HepG2 (cell line): Measurements from ENCODE around the gene PXDC1. TPM values are rescaled to one million over a fixed set of nuclear protein-coding genes. Genes with fewer than 3 reads are reported as not detected.

ENCODE experiments used
- ATF1 ChIP-seq: IDR thresholded peaks from 2 replicates; pipeline ENCODE4 v1.6.1; 2016; ENCODE audit warnings: mild to moderate bottlenecking, control low read depth
- BRCA1 ChIP-seq: sonication (generic); formaldehyde crosslinking; IDR thresholded peaks from 2 replicates; pipeline ENCODE4 v1.4.0; 2020; ENCODE audit warnings: missing genetic modification reagents
- ESRRA ChIP-seq: sonication (generic); formaldehyde crosslinking; IDR thresholded peaks from 2 replicates; pipeline ENCODE4 v1.5.1; 2020; ENCODE audit warnings: mild to moderate bottlenecking, low read depth, missing genetic modification reagents
- HES4 ChIP-seq: sonication (generic); formaldehyde crosslinking; IDR thresholded peaks from 2 replicates; pipeline ENCODE4 v1.9.0; 2021; ENCODE audit warnings: mild to moderate bottlenecking, missing genetic modification reagents, borderline replicate concordance
- IKZF4 ChIP-seq: sonication (generic); formaldehyde crosslinking; IDR thresholded peaks from 2 replicates; pipeline ENCODE4 v1.5.1; 2020; ENCODE audit warnings: borderline replicate concordance, mild to moderate bottlenecking, low read depth, missing genetic modification reagents; ENCODE audit errors: not compliant biosample characterization
- JUNB ChIP-seq: sonication (generic); formaldehyde crosslinking; IDR thresholded peaks from 2 replicates; pipeline ENCODE4 v1.8.0; 2022; ENCODE audit warnings: missing genetic modification reagents, mild to moderate bottlenecking, borderline replicate concordance
- KLF16 ChIP-seq, 2 experiments: sonication (generic) in 1 of 2; formaldehyde crosslinking in 1 of 2; IDR thresholded peaks; 2 replicates each; pipeline versions ENCODE4 v1.6.1 to v1.8.0; 2016 to 2023; ENCODE audit warnings: missing genetic modification reagents in 2 of 2, missing compliant biosample characterization in 1 of 2
- RAD21 ChIP-seq: fragments of 450-650 bp; formaldehyde crosslinking; IDR thresholded peaks from 2 replicates; pipeline ENCODE4 v1.5.0; 2020; ENCODE audit warnings: mild to moderate bottlenecking
- SIN3B ChIP-seq: fragments of 150-350 bp; IDR thresholded peaks from 2 replicates; pipeline ENCODE4 v1.6.1; 2014; ENCODE audit warnings: low read length
- YEATS4 ChIP-seq: sonication (generic); formaldehyde crosslinking; IDR thresholded peaks from 2 replicates; pipeline ENCODE4 v1.4.0; 2020; ENCODE audit warnings: missing genetic modification reagents, borderline replicate concordance
- ZBTB7A ChIP-seq: sonication (generic); formaldehyde crosslinking; IDR thresholded peaks from 2 replicates; pipeline ENCODE4 v1.8.0; 2022; ENCODE audit warnings: mild to moderate bottlenecking, missing genetic modification reagents
- ZFYVE20 ChIP-seq: sonication (generic); formaldehyde crosslinking; IDR thresholded peaks from 2 replicates; pipeline ENCODE4 v1.8.0; 2023; ENCODE audit warnings: low read depth, mild to moderate bottlenecking, moderate library complexity, missing genetic modification reagents, borderline replicate concordance
- ZNF44 ChIP-seq: sonication (generic); formaldehyde crosslinking; IDR thresholded peaks from 2 replicates; pipeline ENCODE4 v1.5.1; 2020; ENCODE audit warnings: mild to moderate bottlenecking, missing genetic modification reagents
- ZNF510 ChIP-seq: sonication (generic); formaldehyde crosslinking; IDR thresholded peaks from 2 replicates; pipeline ENCODE4 v1.4.0; 2020; ENCODE audit warnings: low read depth, mild to moderate bottlenecking, missing genetic modification reagents
- ZNF570 ChIP-seq: sonication (generic); formaldehyde crosslinking; IDR thresholded peaks from 2 replicates; pipeline ENCODE4 v1.4.0; 2020; ENCODE audit warnings: mild to moderate bottlenecking, missing genetic modification reagents, borderline replicate concordance
- ZNF605 ChIP-seq: sonication (generic); formaldehyde crosslinking; IDR thresholded peaks from 2 replicates; pipeline ENCODE4 v1.8.0; 2022; ENCODE audit warnings: mild to moderate bottlenecking, missing genetic modification reagents
- ZNF746 ChIP-seq: sonication (generic); formaldehyde crosslinking; IDR thresholded peaks from 2 replicates; pipeline ENCODE4 v1.8.0; 2022; ENCODE audit warnings: mild to moderate bottlenecking, missing genetic modification reagents
- polyA plus RNA-seq, 8 experiments: library from polyadenylated mRNA; depleted of rRNA in 3 of 8; stranded (reverse) in 7 of 8; unstranded in 1 of 8; fragments of >200 nt; fragmentation: Illumina TruSeq in 4 of 8; extraction: Trizol in 4 of 8; gene quantifications; 2 replicates each; pipeline versions ENCODE4 v1.2.1 to v1.2.3, GENCODE V29; 2011 to 2016; ENCODE audit warnings: low read depth in 4 of 8, missing spikeins in 1 of 8, mixed read lengths in 1 of 8; ENCODE audit not compliant: insufficient read depth in 1 of 8
- total RNA-seq, 5 experiments: library from RNA; depleted of rRNA; stranded (reverse); fragments of >200 nt; fragmentation: Illumina TruSeq; extraction: Trizol; gene quantifications; 2 replicates each; pipeline ENCODE4 v1.2.3, GENCODE V29; 2016; ENCODE audit warnings: low read depth in 1 of 5
- TF ChIP-seq, protein P1 (sequence below): sonication (generic); formaldehyde crosslinking; IDR thresholded peaks from 2 replicates; pipeline ENCODE4 v1.8.1; 2023; ENCODE audit warnings: mild to moderate bottlenecking, missing genetic modification reagents, borderline replicate concordance
- TF ChIP-seq, protein P2 (sequence below): sonication (generic); formaldehyde crosslinking; IDR thresholded peaks from 2 replicates; pipeline ENCODE4 v1.5.0; 2020; ENCODE audit warnings: missing genetic modification reagents
- TF ChIP-seq, protein P3 (sequence below): sonication (generic); formaldehyde crosslinking; IDR thresholded peaks from 2 replicates; pipeline ENCODE4 v1.5.0; 2020; ENCODE audit warnings: missing genetic modification reagents
- TF ChIP-seq, protein P4 (sequence below): sonication (generic); formaldehyde crosslinking; IDR thresholded peaks from 2 replicates; pipeline ENCODE4 v1.5.0; 2020; ENCODE audit warnings: missing genetic modification reagents, mild to moderate bottlenecking, borderline replicate concordance
- TF ChIP-seq, protein P5 (sequence below): sonication (generic); formaldehyde crosslinking; IDR thresholded peaks from 2 replicates; pipeline ENCODE4 v1.4.0; 2020; ENCODE audit warnings: missing genetic modification reagents

The PXDC1 gene
- total and polyA plus RNA-seq, 2 of the 13 experiments (the other 11 are each of a cell fraction or from before 2014, with no cell fraction given): 32.4 to 34.7 TPM

DNA sequence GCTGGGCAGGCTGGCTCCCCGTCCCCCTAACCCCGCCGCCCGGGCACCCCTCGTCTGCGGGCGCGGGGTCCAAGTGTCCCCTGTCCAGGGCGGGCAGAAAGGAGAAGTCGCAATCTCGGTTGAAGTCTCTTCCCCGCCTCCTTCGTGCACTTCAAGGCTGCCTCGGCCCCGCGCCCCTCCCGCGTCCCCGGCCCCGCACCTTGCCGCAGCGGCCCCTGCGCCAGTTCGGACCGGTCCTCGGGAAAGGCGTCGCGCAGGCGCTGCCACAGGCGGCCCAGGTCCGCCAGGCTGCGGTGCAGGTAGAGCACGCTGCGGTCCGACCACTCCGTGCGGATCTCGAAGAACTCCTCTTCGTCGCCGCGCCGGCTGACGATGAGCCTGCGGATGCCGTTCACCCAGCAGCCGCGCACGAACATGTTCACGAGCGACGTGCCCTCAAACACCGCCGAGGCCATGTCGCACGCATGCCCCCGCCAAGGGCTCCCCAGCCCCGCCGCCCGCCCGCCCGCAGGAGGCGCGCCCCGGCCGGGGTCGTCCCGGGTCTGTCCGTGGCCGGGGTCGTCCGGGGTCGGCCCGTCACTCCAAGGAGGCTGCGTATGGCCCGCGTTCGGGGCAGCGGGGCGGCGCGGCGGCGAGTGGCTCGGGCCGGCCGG, at the start of gene PXDC1 (continued):
- TF ChIP-seq, protein P1, sequence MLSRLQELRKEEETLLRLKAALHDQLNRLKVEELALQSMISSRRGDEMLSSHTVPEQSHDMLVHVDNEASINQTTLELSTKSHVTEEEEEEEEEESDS (CRISPR knock-in tag): no peak
- no peak for TF ChIP-seq ZNF510
- TF ChIP-seq JUNB (CRISPR knock-in tag): peak; percentile 59; the same call in 1 of the 2 replicates
- TF ChIP-seq, protein P2, sequence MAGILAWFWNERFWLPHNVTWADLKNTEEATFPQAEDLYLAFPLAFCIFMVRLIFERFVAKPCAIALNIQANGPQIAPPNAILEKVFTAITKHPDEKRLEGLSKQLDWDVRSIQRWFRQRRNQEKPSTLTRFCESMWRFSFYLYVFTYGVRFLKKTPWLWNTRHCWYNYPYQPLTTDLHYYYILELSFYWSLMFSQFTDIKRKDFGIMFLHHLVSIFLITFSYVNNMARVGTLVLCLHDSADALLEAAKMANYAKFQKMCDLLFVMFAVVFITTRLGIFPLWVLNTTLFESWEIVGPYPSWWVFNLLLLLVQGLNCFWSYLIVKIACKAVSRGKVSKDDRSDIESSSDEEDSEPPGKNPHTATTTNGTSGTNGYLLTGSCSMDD (CRISPR knock-in tag): peak; percentile 56; the same call in 1 of the 2 replicates
- no peak for TF ChIP-seq ZNF44
- peak; percentile 92 for TF ChIP-seq HES4 (CRISPR knock-in tag)
- peak; percentile 93 for TF ChIP-seq IKZF4
- TF ChIP-seq ATF1 (CRISPR knock-in tag): no peak
- TF ChIP-seq ZNF605 (CRISPR knock-in tag): no peak
- TF ChIP-seq ZBTB7A (CRISPR knock-in tag): peak; percentile 88
- 0 out of 2 replicates have a peak, but pooled peaks have one; percentile 5 for TF ChIP-seq ESRRA (CRISPR knock-in tag)
- TF ChIP-seq, protein P3, sequence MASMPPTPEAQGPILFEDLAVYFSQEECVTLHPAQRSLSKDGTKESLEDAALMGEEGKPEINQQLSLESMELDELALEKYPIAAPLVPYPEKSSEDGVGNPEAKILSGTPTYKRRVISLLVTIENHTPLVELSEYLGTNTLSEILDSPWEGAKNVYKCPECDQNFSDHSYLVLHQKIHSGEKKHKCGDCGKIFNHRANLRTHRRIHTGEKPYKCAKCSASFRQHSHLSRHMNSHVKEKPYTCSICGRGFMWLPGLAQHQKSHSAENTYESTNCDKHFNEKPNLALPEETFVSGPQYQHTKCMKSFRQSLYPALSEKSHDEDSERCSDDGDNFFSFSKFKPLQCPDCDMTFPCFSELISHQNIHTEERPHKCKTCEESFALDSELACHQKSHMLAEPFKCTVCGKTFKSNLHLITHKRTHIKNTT (CRISPR knock-in tag): no peak
- peak in 1 of 2 experiments; percentile 80; a peak in 1 of 4 replicates for TF ChIP-seq KLF16 (CRISPR knock-in tag; IDR thresholded peaks at IDR 0.05)
- TF ChIP-seq BRCA1 (CRISPR knock-in tag): 0 out of 2 replicates have a peak, but pooled peaks have one; percentile 30
- no peak for TF ChIP-seq ZNF570 (CRISPR knock-in tag)
- TF ChIP-seq SIN3B: no peak
- TF ChIP-seq, protein P4, sequence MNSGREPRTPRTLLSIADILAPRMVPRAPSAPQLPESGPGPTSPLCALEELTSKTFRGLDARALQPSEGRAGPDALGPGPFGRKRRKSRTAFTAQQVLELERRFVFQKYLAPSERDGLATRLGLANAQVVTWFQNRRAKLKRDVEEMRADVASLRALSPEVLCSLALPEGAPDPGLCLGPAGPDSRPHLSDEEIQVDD (CRISPR knock-in tag): peak; percentile 70; the same call in 1 of the 2 replicates
- TF ChIP-seq YEATS4 (CRISPR knock-in tag): peak; percentile 12; the same call in 1 of the 2 replicates
- TF ChIP-seq RAD21 (CRISPR knock-in tag): no peak
- TF ChIP-seq, protein P5, sequence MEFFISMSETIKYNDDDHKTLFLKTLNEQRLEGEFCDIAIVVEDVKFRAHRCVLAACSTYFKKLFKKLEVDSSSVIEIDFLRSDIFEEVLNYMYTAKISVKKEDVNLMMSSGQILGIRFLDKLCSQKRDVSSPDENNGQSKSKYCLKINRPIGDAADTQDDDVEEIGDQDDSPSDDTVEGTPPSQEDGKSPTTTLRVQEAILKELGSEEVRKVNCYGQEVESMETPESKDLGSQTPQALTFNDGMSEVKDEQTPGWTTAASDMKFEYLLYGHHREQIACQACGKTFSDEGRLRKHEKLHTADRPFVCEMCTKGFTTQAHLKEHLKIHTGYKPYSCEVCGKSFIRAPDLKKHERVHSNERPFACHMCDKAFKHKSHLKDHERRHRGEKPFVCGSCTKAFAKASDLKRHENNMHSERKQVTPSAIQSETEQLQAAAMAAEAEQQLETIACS (CRISPR knock-in tag): no peak
- TF ChIP-seq ZFYVE20 (CRISPR knock-in tag): peak; percentile 19; the same call in 1 of the 2 replicates
- TF ChIP-seq ZNF746 (CRISPR knock-in tag): no peak
